Activated effector memory CD4-positive, alpha-beta T cell treated with Interleukin-2 at 50 U/mL for 16 hours (primary cell): Measurements from ENCODE around the gene ZNF428.
A peak's percentile ranks its signal among the peaks of the same experiment; 100 is the strongest.
"Not testable (repeated sequence)": the region's sequence is repeated elsewhere in the genome, so short reads cannot be mapped to it uniquely, and the experiment has no call there.

ENCODE experiments used
- DNase-seq: peaks from one replicate; pipeline ENCODE4 v3.0.0-alpha.2; 2020

Gene ZNF428

GRCh38 chr19:43591904-43592772, 27.3 kb downstream of the ZNF428 start:
- no peak for DNase-seq

- no peak for DNase-seq
Measured at GRCh38 chr19:43589678-43590077, 29.8 kb downstream of the ZNF428 start.

GRCh38 chr19:43589277-43589676, 30.2 kb downstream of the ZNF428 start:
- no peak for DNase-seq

GRCh38 chr19:43587029-43587428, 32.4 kb downstream of the ZNF428 start:
- not testable (repeated sequence) for DNase-seq

GRCh38 chr19:43586346-43586745, 33.1 kb downstream of the ZNF428 start:
- no peak for DNase-seq

GRCh38 chr19:43584484-43584883, 34.9 kb downstream of the ZNF428 start:
- DNase-seq, result no peak

- no peak for DNase-seq
Measured at GRCh38 chr19:43582495-43582894, 36.9 kb downstream of the ZNF428 start.

- DNase-seq, result no peak
Measured at GRCh38 chr19:43581467-43581866, 38.0 kb downstream of the ZNF428 start.

- DNase-seq, result no peak
Measured at GRCh38 chr19:43578787-43579186, 40.6 kb downstream of the ZNF428 start.

- no peak for DNase-seq
Measured at GRCh38 chr19:43575955-43576878, 43.2 kb downstream of the ZNF428 start.

- DNase-seq, result peak; percentile 93
Measured at GRCh38 chr19:43575156-43575950, 44.1 kb downstream of the ZNF428 start, which contains the start of the genes PINLYP and XRCC1. Gene PINLYP, plus strand, starts transcription at chr19:43575801. Its CDS starts 1,391 bp downstream, at chr19:43577192. Gene XRCC1, minus strand, starts transcription at chr19:43575527. Its CDS starts 69 bp downstream, at chr19:43575458.

- DNase-seq, result no peak
Measured at GRCh38 chr19:43574424-43575155, 44.8 kb downstream of the ZNF428 start.

GRCh38 chr19:43572171-43572588, 47.2 kb downstream of the ZNF428 start:
- DNase-seq, result no peak

GRCh38 chr19:43570174-43570791, 49.1 kb downstream of the ZNF428 start:
- no peak for DNase-seq

GRCh38 chr19:43569657-43570056, 49.8 kb downstream of the ZNF428 start:
- no peak for DNase-seq

GRCh38 chr19:43564800-43565199, 54.6 kb downstream of the ZNF428 start:
- no peak for DNase-seq

- no peak for DNase-seq
Measured at GRCh38 chr19:43563816-43564457, 55.5 kb downstream of the ZNF428 start.

- peak; percentile 76 for DNase-seq
Measured at GRCh38 chr19:43562698-43563241, 56.7 kb downstream of the ZNF428 start.

- DNase-seq, result no peak
Measured at GRCh38 chr19:43562226-43562697, 57.2 kb downstream of the ZNF428 start.
